ENCODE data around the gene SQSTM1. TPM values are rescaled to one million over a fixed set of nuclear protein-coding genes. Genes with fewer than 3 reads are reported as not detected.

SQSTM1 gene
- total and polyA plus RNA-seq, 9 of the 15 experiments (the other 6 are each of a cell fraction or from before 2014, with no cell fraction given): 5.6 to 148 (median 64.0) TPM

DNA sequence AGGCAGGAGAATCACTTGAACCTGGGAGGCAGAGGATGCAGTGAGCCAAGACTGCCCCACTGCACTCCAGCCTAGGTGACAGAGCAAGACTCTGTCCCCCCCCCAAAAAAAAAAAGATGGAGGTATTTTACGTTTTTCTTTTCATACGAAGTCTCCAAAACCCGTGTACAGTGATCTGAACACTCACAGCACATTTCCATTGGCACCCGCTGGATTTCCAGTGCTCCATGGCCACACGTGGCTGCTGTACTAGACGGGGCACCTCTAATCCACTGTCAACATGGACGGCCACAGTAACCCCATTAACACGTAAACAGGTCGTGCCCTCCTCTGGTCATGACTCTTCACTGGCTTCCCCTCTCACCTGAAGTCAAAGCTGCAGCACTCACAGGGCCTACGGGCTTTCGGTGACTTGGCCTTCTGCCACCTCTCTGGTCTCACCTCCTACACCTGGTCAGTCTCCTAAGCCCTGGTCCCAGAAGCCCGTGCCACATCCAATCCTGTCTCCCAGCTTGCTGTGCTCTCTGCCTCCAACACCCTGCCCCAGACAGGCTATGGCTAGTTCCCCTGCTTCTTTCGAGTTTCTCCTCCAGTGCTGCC, 64.9 kb downstream of the SQSTM1 start (continued):
- TF ChIP-seq MTF1 (CRISPR knock-in tag; IDR thresholded peaks at IDR 0.05; ENCODE audit: borderline replicate concordance) (no peak), HDAC2 (IDR thresholded peaks at IDR 0.05) (no peak), ZNF140 (CRISPR knock-in tag; IDR thresholded peaks at IDR 0.05) (no peak), CHD4 (IDR thresholded peaks at IDR 0.05; ENCODE audit: insufficient read depth, insufficient replicate concordance, low read depth, low read length, poor library complexity, severe bottlenecking) (no peak)
- TF ChIP-seq, protein P1, sequence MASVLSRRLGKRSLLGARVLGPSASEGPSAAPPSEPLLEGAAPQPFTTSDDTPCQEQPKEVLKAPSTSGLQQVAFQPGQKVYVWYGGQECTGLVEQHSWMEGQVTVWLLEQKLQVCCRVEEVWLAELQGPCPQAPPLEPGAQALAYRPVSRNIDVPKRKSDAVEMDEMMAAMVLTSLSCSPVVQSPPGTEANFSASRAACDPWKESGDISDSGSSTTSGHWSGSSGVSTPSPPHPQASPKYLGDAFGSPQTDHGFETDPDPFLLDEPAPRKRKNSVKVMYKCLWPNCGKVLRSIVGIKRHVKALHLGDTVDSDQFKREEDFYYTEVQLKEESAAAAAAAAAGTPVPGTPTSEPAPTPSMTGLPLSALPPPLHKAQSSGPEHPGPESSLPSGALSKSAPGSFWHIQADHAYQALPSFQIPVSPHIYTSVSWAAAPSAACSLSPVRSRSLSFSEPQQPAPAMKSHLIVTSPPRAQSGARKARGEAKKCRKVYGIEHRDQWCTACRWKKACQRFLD (CRISPR knock-in tag; IDR thresholded peaks at IDR 0.05): no peak
- TF ChIP-seq, protein P2, sequence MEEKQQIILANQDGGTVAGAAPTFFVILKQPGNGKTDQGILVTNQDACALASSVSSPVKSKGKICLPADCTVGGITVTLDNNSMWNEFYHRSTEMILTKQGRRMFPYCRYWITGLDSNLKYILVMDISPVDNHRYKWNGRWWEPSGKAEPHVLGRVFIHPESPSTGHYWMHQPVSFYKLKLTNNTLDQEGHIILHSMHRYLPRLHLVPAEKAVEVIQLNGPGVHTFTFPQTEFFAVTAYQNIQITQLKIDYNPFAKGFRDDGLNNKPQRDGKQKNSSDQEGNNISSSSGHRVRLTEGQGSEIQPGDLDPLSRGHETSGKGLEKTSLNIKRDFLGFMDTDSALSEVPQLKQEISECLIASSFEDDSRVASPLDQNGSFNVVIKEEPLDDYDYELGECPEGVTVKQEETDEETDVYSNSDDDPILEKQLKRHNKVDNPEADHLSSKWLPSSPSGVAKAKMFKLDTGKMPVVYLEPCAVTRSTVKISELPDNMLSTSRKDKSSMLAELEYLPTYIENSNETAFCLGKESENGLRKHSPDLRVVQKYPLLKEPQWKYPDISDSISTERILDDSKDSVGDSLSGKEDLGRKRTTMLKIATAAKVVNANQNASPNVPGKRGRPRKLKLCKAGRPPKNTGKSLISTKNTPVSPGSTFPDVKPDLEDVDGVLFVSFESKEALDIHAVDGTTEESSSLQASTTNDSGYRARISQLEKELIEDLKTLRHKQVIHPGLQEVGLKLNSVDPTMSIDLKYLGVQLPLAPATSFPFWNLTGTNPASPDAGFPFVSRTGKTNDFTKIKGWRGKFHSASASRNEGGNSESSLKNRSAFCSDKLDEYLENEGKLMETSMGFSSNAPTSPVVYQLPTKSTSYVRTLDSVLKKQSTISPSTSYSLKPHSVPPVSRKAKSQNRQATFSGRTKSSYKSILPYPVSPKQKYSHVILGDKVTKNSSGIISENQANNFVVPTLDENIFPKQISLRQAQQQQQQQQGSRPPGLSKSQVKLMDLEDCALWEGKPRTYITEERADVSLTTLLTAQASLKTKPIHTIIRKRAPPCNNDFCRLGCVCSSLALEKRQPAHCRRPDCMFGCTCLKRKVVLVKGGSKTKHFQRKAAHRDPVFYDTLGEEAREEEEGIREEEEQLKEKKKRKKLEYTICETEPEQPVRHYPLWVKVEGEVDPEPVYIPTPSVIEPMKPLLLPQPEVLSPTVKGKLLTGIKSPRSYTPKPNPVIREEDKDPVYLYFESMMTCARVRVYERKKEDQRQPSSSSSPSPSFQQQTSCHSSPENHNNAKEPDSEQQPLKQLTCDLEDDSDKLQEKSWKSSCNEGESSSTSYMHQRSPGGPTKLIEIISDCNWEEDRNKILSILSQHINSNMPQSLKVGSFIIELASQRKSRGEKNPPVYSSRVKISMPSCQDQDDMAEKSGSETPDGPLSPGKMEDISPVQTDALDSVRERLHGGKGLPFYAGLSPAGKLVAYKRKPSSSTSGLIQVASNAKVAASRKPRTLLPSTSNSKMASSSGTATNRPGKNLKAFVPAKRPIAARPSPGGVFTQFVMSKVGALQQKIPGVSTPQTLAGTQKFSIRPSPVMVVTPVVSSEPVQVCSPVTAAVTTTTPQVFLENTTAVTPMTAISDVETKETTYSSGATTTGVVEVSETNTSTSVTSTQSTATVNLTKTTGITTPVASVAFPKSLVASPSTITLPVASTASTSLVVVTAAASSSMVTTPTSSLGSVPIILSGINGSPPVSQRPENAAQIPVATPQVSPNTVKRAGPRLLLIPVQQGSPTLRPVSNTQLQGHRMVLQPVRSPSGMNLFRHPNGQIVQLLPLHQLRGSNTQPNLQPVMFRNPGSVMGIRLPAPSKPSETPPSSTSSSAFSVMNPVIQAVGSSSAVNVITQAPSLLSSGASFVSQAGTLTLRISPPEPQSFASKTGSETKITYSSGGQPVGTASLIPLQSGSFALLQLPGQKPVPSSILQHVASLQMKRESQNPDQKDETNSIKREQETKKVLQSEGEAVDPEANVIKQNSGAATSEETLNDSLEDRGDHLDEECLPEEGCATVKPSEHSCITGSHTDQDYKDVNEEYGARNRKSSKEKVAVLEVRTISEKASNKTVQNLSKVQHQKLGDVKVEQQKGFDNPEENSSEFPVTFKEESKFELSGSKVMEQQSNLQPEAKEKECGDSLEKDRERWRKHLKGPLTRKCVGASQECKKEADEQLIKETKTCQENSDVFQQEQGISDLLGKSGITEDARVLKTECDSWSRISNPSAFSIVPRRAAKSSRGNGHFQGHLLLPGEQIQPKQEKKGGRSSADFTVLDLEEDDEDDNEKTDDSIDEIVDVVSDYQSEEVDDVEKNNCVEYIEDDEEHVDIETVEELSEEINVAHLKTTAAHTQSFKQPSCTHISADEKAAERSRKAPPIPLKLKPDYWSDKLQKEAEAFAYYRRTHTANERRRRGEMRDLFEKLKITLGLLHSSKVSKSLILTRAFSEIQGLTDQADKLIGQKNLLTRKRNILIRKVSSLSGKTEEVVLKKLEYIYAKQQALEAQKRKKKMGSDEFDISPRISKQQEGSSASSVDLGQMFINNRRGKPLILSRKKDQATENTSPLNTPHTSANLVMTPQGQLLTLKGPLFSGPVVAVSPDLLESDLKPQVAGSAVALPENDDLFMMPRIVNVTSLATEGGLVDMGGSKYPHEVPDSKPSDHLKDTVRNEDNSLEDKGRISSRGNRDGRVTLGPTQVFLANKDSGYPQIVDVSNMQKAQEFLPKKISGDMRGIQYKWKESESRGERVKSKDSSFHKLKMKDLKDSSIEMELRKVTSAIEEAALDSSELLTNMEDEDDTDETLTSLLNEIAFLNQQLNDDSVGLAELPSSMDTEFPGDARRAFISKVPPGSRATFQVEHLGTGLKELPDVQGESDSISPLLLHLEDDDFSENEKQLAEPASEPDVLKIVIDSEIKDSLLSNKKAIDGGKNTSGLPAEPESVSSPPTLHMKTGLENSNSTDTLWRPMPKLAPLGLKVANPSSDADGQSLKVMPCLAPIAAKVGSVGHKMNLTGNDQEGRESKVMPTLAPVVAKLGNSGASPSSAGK (IDR thresholded peaks at IDR 0.05): no peak

Measured in K562 (cell line).